GM12878 (cell line): ENCODE measurements around the gene THBS3. TPM values are rescaled to one million over a fixed set of nuclear protein-coding genes. Genes with fewer than 3 reads are reported as not detected.

ENCODE experiments used
- ATF2 ChIP-seq: IDR thresholded peaks from 2 replicates; pipeline ENCODE4 v1.6.1; 2012; ENCODE audit warnings: low read length, inconsistent platforms
- ATF7 ChIP-seq: fragments of 450-650 bp; IDR thresholded peaks from 2 replicates; pipeline ENCODE4 v1.6.1; 2016; ENCODE audit warnings: low read depth, mild to moderate bottlenecking
- BCL3 ChIP-seq: IDR thresholded peaks from 2 replicates; pipeline ENCODE4 v1.6.1; 2011; ENCODE audit warnings: borderline replicate concordance, low read depth, mild to moderate bottlenecking, moderate library complexity, low read length; ENCODE audit not compliant: insufficient read depth, poor library complexity, severe bottlenecking
- CBFB ChIP-seq: IDR thresholded peaks from 2 replicates; pipeline ENCODE4 v1.6.1; 2016; ENCODE audit warnings: antibody characterized with exemption, low read depth
- CEBPB ChIP-seq, 2 experiments: fragments of 150-350 bp in 1 of 2; IDR thresholded peaks; 2 replicates each; pipeline ENCODE4 v1.6.1; 2012 to 2014; ENCODE audit warnings: low read depth in 2 of 2, low read length in 2 of 2, borderline replicate concordance in 1 of 2, inconsistent platforms in 1 of 2
- CEBPZ ChIP-seq: fragments of 150-350 bp; IDR thresholded peaks from 2 replicates; pipeline ENCODE4 v1.6.1; 2016; ENCODE audit warnings: low read depth, low read length
- ELK1 ChIP-seq: IDR thresholded peaks from 2 replicates; pipeline ENCODE4 v1.6.1; 2012; ENCODE audit warnings: low read depth, low read length, improper control_type of control experiment
- EP300 ChIP-seq, 2 experiments: fragments of 150-350 bp in 1 of 2; IDR thresholded peaks; 2 replicates each; pipeline ENCODE4 v1.6.1; 2011 to 2012; ENCODE audit warnings: low read depth in 2 of 2, low read length in 2 of 2, borderline replicate concordance in 1 of 2, improper control_type of control experiment in 1 of 2, inconsistent platforms in 1 of 2; ENCODE audit not compliant: control insufficient read depth in 1 of 2
- ETV6 ChIP-seq, 2 experiments: fragments of 450-650 bp in 1 of 2; IDR thresholded peaks in 1 of 2; conservative IDR thresholded peaks in 1 of 2; 2 replicates each; pipeline ENCODE4 v1.6.1; 2014; ENCODE audit warnings: antibody characterized with exemption in 1 of 2, borderline replicate concordance in 1 of 2, low read depth in 1 of 2, mild to moderate bottlenecking in 1 of 2, moderate library complexity in 1 of 2
- EZH2 ChIP-seq: IDR thresholded peaks from 2 replicates; pipeline ENCODE4 v1.6.1; 2012; ENCODE audit warnings: low read depth, mild to moderate bottlenecking, control low read depth, inconsistent platforms, low read length, borderline replicate concordance; ENCODE audit not compliant: control insufficient read depth
- HCFC1 ChIP-seq: fragments of 150-350 bp; IDR thresholded peaks from 2 replicates; pipeline ENCODE4 v1.6.1; 2014; ENCODE audit warnings: low read length
- IRF5 ChIP-seq: fragments of 450-650 bp; IDR thresholded peaks from 2 replicates; pipeline ENCODE4 v1.6.1; 2017; ENCODE audit warnings: borderline replicate concordance
- JUND ChIP-seq: IDR thresholded peaks from 2 replicates; pipeline ENCODE4 v1.6.1; 2012; ENCODE audit warnings: low read depth, mild to moderate bottlenecking, low read length, improper control_type of control experiment, moderate library complexity
- NFYB ChIP-seq: IDR thresholded peaks from 2 replicates; pipeline ENCODE4 v1.6.1; 2011; ENCODE audit warnings: low read depth, mild to moderate bottlenecking, low read length, improper control_type of control experiment, moderate library complexity; ENCODE audit not compliant: insufficient read depth
- RUNX3 ChIP-seq: IDR thresholded peaks from 2 replicates; pipeline ENCODE4 v1.6.1; 2012; ENCODE audit warnings: low read length, inconsistent platforms
- SMAD5 ChIP-seq: IDR thresholded peaks from 2 replicates; pipeline ENCODE4 v1.6.1; 2016; ENCODE audit warnings: antibody characterized with exemption, low read depth
- SMC3 ChIP-seq: IDR thresholded peaks from 2 replicates; pipeline ENCODE4 v1.6.1; 2011; ENCODE audit warnings: low read length, improper control_type of control experiment, borderline replicate concordance
- SREBF1 ChIP-seq: IDR thresholded peaks from 2 replicates; pipeline ENCODE4 v1.6.1; 2012; ENCODE audit warnings: mild to moderate bottlenecking, low read length
- SUZ12 ChIP-seq: fragments of 200-600 bp; sonication (generic); IDR thresholded peaks from one replicate; pipeline ENCODE4 v1.6.1; 2018; ENCODE audit warnings: antibody characterized with exemption, mild to moderate bottlenecking; ENCODE audit not compliant: unreplicated experiment
- ZNF622 ChIP-seq: fragments of 450-650 bp; IDR thresholded peaks from 2 replicates; pipeline ENCODE4 v1.6.1; 2017; ENCODE audit warnings: mild to moderate bottlenecking, inconsistent platforms
- polyA plus RNA-seq, 11 experiments: library from polyadenylated mRNA; depleted of rRNA in 4 of 11; unstranded in 6 of 11; stranded (reverse) in 5 of 11; fragments of >200 nt; fragmentation: Nextera tagmentation in 4 of 11; fragmentation: Illumina TruSeq in 1 of 11; extraction: Ambion mirVana in 4 of 11; extraction: Trizol in 1 of 11; gene quantifications; 1 replicate in 1 of 11; 2 replicates in 10 of 11; pipeline versions ENCODE4 v1.2.1 to v1.2.3, GENCODE V29; 2011 to 2016; ENCODE audit warnings: inconsistent platforms in 2 of 11, missing spikeins in 2 of 11, low read depth in 1 of 11
- total RNA-seq, 4 experiments: library from RNA; depleted of rRNA in 3 of 4; stranded (reverse); fragments of >200 nt in 3 of 4; fragmentation: Illumina TruSeq in 1 of 4; extraction: Trizol in 1 of 4; gene quantifications; 2 replicates each; pipeline versions ENCODE4 v1.2.1 to v1.2.3, GENCODE V29; 2013 to 2021

THBS3 gene
- total and polyA plus RNA-seq, 10 of the 15 experiments (the other 5 are each of a cell fraction or from before 2014, with no cell fraction given): 0.66 to 3.6 (median 2.0) TPM

- TF ChIP-seq EP300 (IDR thresholded peaks at IDR 0.05; ENCODE audit: borderline replicate concordance in 1 of 2, control insufficient read depth in 1 of 2, low read depth in 2 of 2, low read length in 2 of 2): peak in 1 of 2 experiments; percentile 58; a peak in 1 of 4 replicates
- no peak for TF ChIP-seq CEBPB (IDR thresholded peaks at IDR 0.05; ENCODE audit: borderline replicate concordance in 1 of 2, low read depth in 2 of 2, low read length in 2 of 2)
- TF ChIP-seq JUND: no peak
- TF ChIP-seq SUZ12: no peak
- TF ChIP-seq ATF2: no peak
- TF ChIP-seq CEBPZ: no peak
- TF ChIP-seq IRF5: no peak
- no peak for TF ChIP-seq SMC3
- no peak for TF ChIP-seq ATF7
- TF ChIP-seq ETV6 (conservative IDR thresholded peaks at IDR 0.05 in 1 of 2, IDR thresholded peaks at IDR 0.05 in 1 of 2; ENCODE audit: borderline replicate concordance in 1 of 2, low read depth in 1 of 2): no peak
- TF ChIP-seq RUNX3: peak; percentile 86
- peak; percentile 56; the same call in 1 of the 2 replicates for TF ChIP-seq HCFC1
- TF ChIP-seq NFYB: no peak
- no peak for TF ChIP-seq ELK1
- TF ChIP-seq BCL3: peak; percentile 28
- TF ChIP-seq CBFB: 0 out of 2 replicates have a peak, but pooled peaks have one; percentile 34
- TF ChIP-seq EZH2: no peak
- 0 out of 2 replicates have a peak, but pooled peaks have one; percentile 43 for TF ChIP-seq SREBF1
- no peak for TF ChIP-seq ZNF622
- TF ChIP-seq SMAD5: 0 out of 2 replicates have a peak, but pooled peaks have one; percentile 12
Measured at GRCh38 chr1:155208541-155209311, 1.0 kb upstream of the THBS3 start, which contains the start of gene MTX1 (continued).
